HepG2 (cell line): ENCODE results near the gene UBE2QL1. TPM values are rescaled to one million over a fixed set of nuclear protein-coding genes. Genes with fewer than 3 reads are reported as not detected.

Source experiments
- AHR ChIP-seq: IDR thresholded peaks from 2 replicates; pipeline ENCODE4 v1.6.1; 2018; ENCODE audit warnings: missing genetic modification reagents, missing compliant biosample characterization
- ARNT2 ChIP-seq: sonication (generic); formaldehyde crosslinking; IDR thresholded peaks from 2 replicates; pipeline ENCODE4 v1.8.0; 2022; ENCODE audit warnings: mild to moderate bottlenecking, low read depth, missing genetic modification reagents, moderate library complexity
- CREM ChIP-seq, 2 experiments: sonication (generic) in 1 of 2; formaldehyde crosslinking in 1 of 2; IDR thresholded peaks; 2 replicates each; pipeline versions ENCODE4 v1.4.0 to v1.6.1; 2016 to 2020; ENCODE audit warnings: antibody characterized with exemption in 1 of 2, mild to moderate bottlenecking in 1 of 2, missing genetic modification reagents in 1 of 2
- DMAP1 ChIP-seq: IDR thresholded peaks from 2 replicates; pipeline ENCODE4 v1.6.1; 2016
- DR1 ChIP-seq: sonication (generic); formaldehyde crosslinking; IDR thresholded peaks from 2 replicates; pipeline ENCODE4 v1.8.0; 2021; ENCODE audit warnings: mild to moderate bottlenecking, missing genetic modification reagents, inconsistent platforms
- HNF4A ChIP-seq: sonication (generic); formaldehyde crosslinking; IDR thresholded peaks from 2 replicates; pipeline ENCODE4 v1.4.0; 2020; ENCODE audit warnings: missing genetic modification reagents
- HNRNPH1 ChIP-seq: fragments of 200-400 bp; formaldehyde crosslinking; optimal IDR thresholded peaks from 2 replicates; pipeline ENCODE3; 2017; ENCODE audit warnings: mild to moderate bottlenecking, low read depth, low read length
- IRF1 ChIP-seq: sonication (generic); formaldehyde crosslinking; IDR thresholded peaks from 2 replicates; pipeline ENCODE4 v1.4.0; 2020; ENCODE audit warnings: low read depth, mild to moderate bottlenecking, missing genetic modification reagents
- TEAD2 ChIP-seq: sonication (generic); formaldehyde crosslinking; IDR thresholded peaks from 2 replicates; pipeline ENCODE4 v1.9.0; 2021; ENCODE audit warnings: missing genetic modification reagents
- ZFP36L2 ChIP-seq: sonication (generic); formaldehyde crosslinking; IDR thresholded peaks from 2 replicates; pipeline ENCODE4 v1.4.0; 2020; ENCODE audit warnings: missing genetic modification reagents
- ZHX2 ChIP-seq, 2 experiments: sonication (generic) in 1 of 2; formaldehyde crosslinking in 1 of 2; IDR thresholded peaks; 2 replicates each; pipeline versions ENCODE4 v1.6.1 to v1.9.0; 2014 to 2022; ENCODE audit warnings: antibody characterized with exemption in 1 of 2, borderline replicate concordance in 1 of 2, inconsistent platforms in 1 of 2, low read depth in 1 of 2, missing genetic modification reagents in 1 of 2
- ZKSCAN8 ChIP-seq: IDR thresholded peaks from 2 replicates; pipeline ENCODE4 v1.6.1; 2016; ENCODE audit warnings: borderline replicate concordance, missing genetic modification reagents, missing compliant biosample characterization
- ZNF136 ChIP-seq: sonication (generic); formaldehyde crosslinking; IDR thresholded peaks from 2 replicates; pipeline ENCODE4 v1.8.1; 2022; ENCODE audit warnings: low read depth, mild to moderate bottlenecking, moderate library complexity, missing genetic modification reagents
- ZNF256 ChIP-seq: sonication (generic); formaldehyde crosslinking; conservative IDR thresholded peaks from 2 replicates; pipeline ENCODE4 v1.4.0; 2020; ENCODE audit warnings: missing genetic modification reagents
- ZNF616 ChIP-seq: sonication (generic); formaldehyde crosslinking; IDR thresholded peaks from 2 replicates; pipeline ENCODE4 v1.5.0; 2020; ENCODE audit warnings: low read depth, mild to moderate bottlenecking, missing genetic modification reagents
- ZNF883 ChIP-seq: sonication (generic); formaldehyde crosslinking; IDR thresholded peaks from 2 replicates; pipeline ENCODE4 v1.5.1; 2020; ENCODE audit warnings: mild to moderate bottlenecking, missing genetic modification reagents; ENCODE audit errors: not compliant biosample characterization
- polyA plus RNA-seq, 8 experiments: library from polyadenylated mRNA; depleted of rRNA in 3 of 8; stranded (reverse) in 7 of 8; unstranded in 1 of 8; fragments of >200 nt; fragmentation: Illumina TruSeq in 4 of 8; extraction: Trizol in 4 of 8; gene quantifications; 2 replicates each; pipeline versions ENCODE4 v1.2.1 to v1.2.3, GENCODE V29; 2011 to 2016; ENCODE audit warnings: low read depth in 4 of 8, missing spikeins in 1 of 8, mixed read lengths in 1 of 8; ENCODE audit not compliant: insufficient read depth in 1 of 8
- total RNA-seq, 5 experiments: library from RNA; depleted of rRNA; stranded (reverse); fragments of >200 nt; fragmentation: Illumina TruSeq; extraction: Trizol; gene quantifications; 2 replicates each; pipeline ENCODE4 v1.2.3, GENCODE V29; 2016; ENCODE audit warnings: low read depth in 1 of 5
- TF ChIP-seq, protein P1 (sequence below): sonication (generic); formaldehyde crosslinking; IDR thresholded peaks from 2 replicates; pipeline ENCODE4 v1.4.0; 2020; ENCODE audit warnings: missing genetic modification reagents

Gene UBE2QL1
- total and polyA plus RNA-seq, 2 of the 13 experiments (the other 11 are each of a cell fraction or from before 2014, with no cell fraction given) = not detected

DNA sequence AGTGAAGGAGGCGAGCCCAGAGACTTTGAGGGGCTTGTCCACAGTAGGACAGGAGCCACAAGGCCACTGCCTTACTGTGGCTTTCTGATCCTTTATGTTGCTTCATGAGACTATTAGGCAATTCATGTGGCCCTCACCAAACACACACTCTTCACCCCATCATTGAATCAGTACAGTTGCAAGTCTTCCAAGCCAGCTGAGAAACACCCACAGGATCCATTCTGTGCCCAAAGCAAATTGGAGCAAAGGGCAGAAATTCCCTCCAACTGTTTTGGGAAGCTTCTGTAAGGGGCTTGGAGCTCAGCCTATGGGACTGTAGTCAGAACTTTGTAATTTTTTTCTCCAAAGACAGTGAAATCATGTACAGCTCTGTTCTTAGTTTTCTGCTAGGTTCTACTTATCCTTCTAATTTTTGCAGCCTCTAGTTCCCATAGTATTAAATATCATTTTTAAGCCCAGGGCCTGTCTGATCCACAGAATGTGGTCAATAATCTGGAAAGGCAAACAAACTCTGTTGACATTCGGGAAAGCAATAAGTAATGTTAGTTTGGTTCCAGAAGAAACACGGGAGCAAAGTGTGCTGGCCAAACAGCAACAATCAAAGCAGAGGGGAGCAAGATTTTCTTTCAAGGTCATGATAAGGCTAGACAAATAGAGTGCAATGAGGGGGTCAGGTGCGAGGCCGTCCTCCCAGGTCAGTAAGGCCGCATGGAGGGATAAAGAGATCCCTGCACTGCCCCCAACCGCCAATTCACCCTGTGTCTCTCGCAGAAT lies 47.0 kb downstream of the UBE2QL1 start (continued):
- TF ChIP-seq ARNT2 (CRISPR knock-in tag) = no peak
- no peak for TF ChIP-seq ZKSCAN8 (CRISPR knock-in tag)
- no peak for TF ChIP-seq DR1 (CRISPR knock-in tag)
- no peak for TF ChIP-seq ZHX2 (IDR thresholded peaks at IDR 0.05; ENCODE audit: low read depth)
- TF ChIP-seq ZHX2 (CRISPR knock-in tag; IDR thresholded peaks at IDR 0.05; ENCODE audit: borderline replicate concordance) = no peak
- TF ChIP-seq ZFP36L2 (CRISPR knock-in tag) = no peak
- TF ChIP-seq CREM (IDR thresholded peaks at IDR 0.05) = 0 out of 2 replicates have a peak, but pooled peaks have one; percentile 33
- TF ChIP-seq CREM (CRISPR knock-in tag; IDR thresholded peaks at IDR 0.05) = no peak
- no peak for TF ChIP-seq ZNF136 (CRISPR knock-in tag)
- TF ChIP-seq AHR = no peak
- no peak for TF ChIP-seq TEAD2 (CRISPR knock-in tag)
- no peak for TF ChIP-seq ZNF616
- TF ChIP-seq IRF1 (CRISPR knock-in tag) = no peak
- no peak for TF ChIP-seq ZNF256 (CRISPR knock-in tag)
- no peak for TF ChIP-seq HNRNPH1
- TF ChIP-seq, protein P1, sequence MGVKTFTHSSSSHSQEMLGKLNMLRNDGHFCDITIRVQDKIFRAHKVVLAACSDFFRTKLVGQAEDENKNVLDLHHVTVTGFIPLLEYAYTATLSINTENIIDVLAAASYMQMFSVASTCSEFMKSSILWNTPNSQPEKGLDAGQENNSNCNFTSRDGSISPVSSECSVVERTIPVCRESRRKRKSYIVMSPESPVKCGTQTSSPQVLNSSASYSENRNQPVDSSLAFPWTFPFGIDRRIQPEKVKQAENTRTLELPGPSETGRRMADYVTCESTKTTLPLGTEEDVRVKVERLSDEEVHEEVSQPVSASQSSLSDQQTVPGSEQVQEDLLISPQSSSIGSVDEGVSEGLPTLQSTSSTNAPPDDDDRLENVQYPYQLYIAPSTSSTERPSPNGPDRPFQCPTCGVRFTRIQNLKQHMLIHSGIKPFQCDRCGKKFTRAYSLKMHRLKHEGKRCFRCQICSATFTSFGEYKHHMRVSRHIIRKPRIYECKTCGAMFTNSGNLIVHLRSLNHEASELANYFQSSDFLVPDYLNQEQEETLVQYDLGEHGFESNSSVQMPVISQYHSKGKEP = no peak
- TF ChIP-seq ZNF883 = no peak
- peak; percentile 69 for TF ChIP-seq HNF4A (CRISPR knock-in tag)
- no peak for TF ChIP-seq DMAP1 (CRISPR knock-in tag)
